OCI-LY7 (cell line): ENCODE results near the gene LHPP.

Experiments used
- EZH2phosphoT487 ChIP-seq: fragments of 200-600 bp; sonication (generic); IDR thresholded peaks from 2 replicates; pipeline ENCODE4 v1.6.1; 2018; ENCODE audit warnings: low read depth, borderline replicate concordance, mild to moderate bottlenecking, mixed run types, antibody characterized with exemption, low read length, moderate library complexity, mixed read lengths
- TF ChIP-seq, protein P1 (sequence below): fragments of 200-600 bp; sonication (generic); conservative IDR thresholded peaks from 2 replicates; pipeline ENCODE4 v1.5.1; 2014; ENCODE audit warnings: mild to moderate bottlenecking, antibody characterized with exemption, low read length, moderate library complexity, mixed read lengths

DNA sequence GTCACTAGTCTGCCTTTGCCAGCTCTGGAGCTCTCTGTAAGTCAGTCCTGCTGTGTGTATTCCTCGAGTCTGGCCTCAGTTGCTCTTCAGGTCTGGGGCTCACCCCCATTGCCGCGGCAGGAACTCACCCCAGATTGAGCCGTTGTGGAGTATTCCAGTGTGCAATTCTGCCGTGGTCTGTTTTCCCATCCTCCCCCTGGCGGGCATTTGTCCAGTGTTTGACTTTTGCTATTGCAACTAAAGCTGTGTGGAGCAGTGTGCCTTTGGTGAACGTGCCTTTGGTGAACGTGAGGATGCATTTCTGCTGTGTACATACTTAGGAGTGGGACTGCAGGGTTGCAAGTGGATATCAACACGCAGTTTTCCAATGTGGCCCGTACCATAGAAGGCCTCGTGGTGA is 148.1 kb downstream of the LHPP start:
- TF ChIP-seq EZH2phosphoT487: no peak
- TF ChIP-seq, protein P1, sequence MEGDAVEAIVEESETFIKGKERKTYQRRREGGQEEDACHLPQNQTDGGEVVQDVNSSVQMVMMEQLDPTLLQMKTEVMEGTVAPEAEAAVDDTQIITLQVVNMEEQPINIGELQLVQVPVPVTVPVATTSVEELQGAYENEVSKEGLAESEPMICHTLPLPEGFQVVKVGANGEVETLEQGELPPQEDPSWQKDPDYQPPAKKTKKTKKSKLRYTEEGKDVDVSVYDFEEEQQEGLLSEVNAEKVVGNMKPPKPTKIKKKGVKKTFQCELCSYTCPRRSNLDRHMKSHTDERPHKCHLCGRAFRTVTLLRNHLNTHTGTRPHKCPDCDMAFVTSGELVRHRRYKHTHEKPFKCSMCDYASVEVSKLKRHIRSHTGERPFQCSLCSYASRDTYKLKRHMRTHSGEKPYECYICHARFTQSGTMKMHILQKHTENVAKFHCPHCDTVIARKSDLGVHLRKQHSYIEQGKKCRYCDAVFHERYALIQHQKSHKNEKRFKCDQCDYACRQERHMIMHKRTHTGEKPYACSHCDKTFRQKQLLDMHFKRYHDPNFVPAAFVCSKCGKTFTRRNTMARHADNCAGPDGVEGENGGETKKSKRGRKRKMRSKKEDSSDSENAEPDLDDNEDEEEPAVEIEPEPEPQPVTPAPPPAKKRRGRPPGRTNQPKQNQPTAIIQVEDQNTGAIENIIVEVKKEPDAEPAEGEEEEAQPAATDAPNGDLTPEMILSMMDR: no peak
